ENCODE results near the gene KTN1.

GRCh38 chr14:55718551-55718950 lies 138.5 kb downstream of the KTN1 start:
- TF ChIP-seq TCF4 (CRISPR knock-in tag; IDR thresholded peaks at IDR 0.05; ENCODE audit: borderline replicate concordance) (no peak), BACH2 (CRISPR knock-in tag; IDR thresholded peaks at IDR 0.05; ENCODE audit: borderline replicate concordance) (no peak), PPARA (CRISPR knock-in tag; IDR thresholded peaks at IDR 0.05; ENCODE audit: borderline replicate concordance) (no peak), SNAI2 (CRISPR knock-in tag; IDR thresholded peaks at IDR 0.05) (no peak), ZFP3 (CRISPR knock-in tag; IDR thresholded peaks at IDR 0.05) (no peak), PATZ1 (CRISPR knock-in tag; IDR thresholded peaks at IDR 0.05; ENCODE audit: borderline replicate concordance) (no peak), CSRNP3 (CRISPR knock-in tag; IDR thresholded peaks at IDR 0.05) (no peak), ZC3H10 (CRISPR knock-in tag; IDR thresholded peaks at IDR 0.05) (no peak), CREB5 (CRISPR knock-in tag; IDR thresholded peaks at IDR 0.05; ENCODE audit: low read depth) (no peak)
